HEK293T (cell line): Measurements from ENCODE around the gene FBXL2.

Experiments
- BHLHE40 ChIP-seq: fragments of 450-650 bp; IDR thresholded peaks from 2 replicates; pipeline ENCODE4 v1.6.1; 2016; ENCODE audit warnings: mild to moderate bottlenecking, moderate library complexity, borderline replicate concordance
- ELF4 ChIP-seq: fragments of 450-650 bp; IDR thresholded peaks from 2 replicates; pipeline ENCODE4 v1.6.1; 2017; ENCODE audit warnings: antibody characterized with exemption
- FOXA1 ChIP-seq: fragments of 450-650 bp; IDR thresholded peaks from 2 replicates; pipeline ENCODE4 v1.6.1; 2016; ENCODE audit warnings: mild to moderate bottlenecking
- FOXK2 ChIP-seq: fragments of 450-650 bp; IDR thresholded peaks from 2 replicates; pipeline ENCODE4 v1.6.1; 2016; ENCODE audit warnings: mild to moderate bottlenecking
- FOXM1 ChIP-seq: fragments of 450-650 bp; IDR thresholded peaks from 2 replicates; pipeline ENCODE4 v1.6.1; 2017; ENCODE audit warnings: mild to moderate bottlenecking, borderline replicate concordance
- L3MBTL2 ChIP-seq: fragments of 450-650 bp; conservative IDR thresholded peaks from 2 replicates; pipeline ENCODE4 v1.6.1; 2016; ENCODE audit warnings: mild to moderate bottlenecking
- TARDBP ChIP-seq: fragments of 450-650 bp; IDR thresholded peaks from 2 replicates; pipeline ENCODE4 v1.6.1; 2016
- ZNF384 ChIP-seq: fragments of 450-650 bp; IDR thresholded peaks from 2 replicates; pipeline ENCODE4 v1.6.1; 2016

DNA sequence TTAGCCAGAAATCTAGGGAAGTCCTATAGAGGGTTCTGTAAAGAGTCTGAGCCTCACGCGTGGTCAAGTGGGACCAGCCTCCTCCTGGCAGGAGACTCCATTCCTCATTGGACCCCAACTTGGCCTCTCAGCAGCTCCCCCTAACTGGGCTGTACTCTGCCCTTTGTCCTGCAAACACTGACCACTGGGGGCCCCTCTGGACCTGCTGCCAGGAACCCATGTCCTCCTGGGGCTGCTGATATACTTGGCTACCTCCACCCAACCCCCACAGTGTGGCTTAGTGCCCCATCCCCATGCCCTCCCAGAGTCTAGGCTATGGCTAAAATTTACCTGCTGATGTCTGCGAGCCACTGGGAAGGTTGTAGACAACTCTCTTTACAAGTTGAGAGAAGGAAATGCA is 100.2 kb downstream of the FBXL2 start:
- TF ChIP-seq ZNF384 (no peak), L3MBTL2 (no peak), BHLHE40 (no peak), FOXA1 (no peak), FOXK2 (no peak), ELF4 (no peak), TARDBP (no peak), FOXM1 (no peak)
